Heart left ventricle (tissue), 13 donors: ENCODE results near the gene ACAP2.

Experiments
- POLR2A ChIP-seq, 2 donors: fragments of 450-650 bp; IDR thresholded peaks; one replicate each; pipeline ENCODE4 v1.6.1; 2017; ENCODE audit warnings: antibody characterized with exemption in 2 of 2, mild to moderate bottlenecking in 2 of 2, moderate library complexity in 2 of 2
- TF ChIP-seq, protein P1 (sequence below), 12 donors: fragments of 200-600 bp; sonication (generic) in 4 of 12; IDR thresholded peaks; one replicate each; pipeline versions ENCODE4 v1.5.0 to v1.8.0; 2018 to 2022; ENCODE audit warnings: antibody characterized with exemption in 12 of 12, mild to moderate bottlenecking in 5 of 12
- donor health status: ischemic (EF 13 %, LVEDD 7.1; RV severe dilation, severe dysfunction).
- donor health status: DM: no; HTN: yes; CAD: no.
- donor health status: DM: no; HTN: no; CAD: no.
- donor health status: ischemic (EF 25% LVEDD 6.9; RV normal size, moderate dysfunction).
- donor health status: ischemic (EF 25% LVEDD 5.7; RV mildly dilated, moderate dysfunction).
- donor health status: ischemic (EF 35%, LVEDD 5.7; RV mildly dilated, moderate dysfunction).
- donor health status: nonischemic (EF 11% LVEDD 7.7; RV severe dilation, severe dysfunction).
- donor health status: DM: yes; HTN: yes; CAD: no.
- donor health status: PGD.
- donor health status: ischemic (EF 29% LVEDD 5.4; RV normal size, mild dysfunction).
- donor health status: nonischemic (EF 23%, LVEDD 6.1; RV moderate dilation, normal function).

DNA sequence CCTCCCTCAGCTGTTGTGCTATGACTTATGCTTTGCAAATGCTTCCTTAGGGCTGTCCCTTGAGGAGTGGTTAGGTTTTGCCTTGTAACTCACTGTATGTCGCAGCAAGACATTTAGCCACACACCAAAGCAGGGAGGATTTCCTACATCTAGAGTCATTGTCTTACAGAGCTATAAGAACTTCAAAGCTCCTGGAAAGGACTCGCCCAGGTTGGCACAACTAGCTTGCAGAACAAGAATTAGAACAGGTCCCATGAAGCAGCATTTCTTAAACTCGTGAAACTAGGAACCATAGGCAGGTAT lies 19.4 kb upstream of the ACAP2 start:
- TF ChIP-seq, protein P1, sequence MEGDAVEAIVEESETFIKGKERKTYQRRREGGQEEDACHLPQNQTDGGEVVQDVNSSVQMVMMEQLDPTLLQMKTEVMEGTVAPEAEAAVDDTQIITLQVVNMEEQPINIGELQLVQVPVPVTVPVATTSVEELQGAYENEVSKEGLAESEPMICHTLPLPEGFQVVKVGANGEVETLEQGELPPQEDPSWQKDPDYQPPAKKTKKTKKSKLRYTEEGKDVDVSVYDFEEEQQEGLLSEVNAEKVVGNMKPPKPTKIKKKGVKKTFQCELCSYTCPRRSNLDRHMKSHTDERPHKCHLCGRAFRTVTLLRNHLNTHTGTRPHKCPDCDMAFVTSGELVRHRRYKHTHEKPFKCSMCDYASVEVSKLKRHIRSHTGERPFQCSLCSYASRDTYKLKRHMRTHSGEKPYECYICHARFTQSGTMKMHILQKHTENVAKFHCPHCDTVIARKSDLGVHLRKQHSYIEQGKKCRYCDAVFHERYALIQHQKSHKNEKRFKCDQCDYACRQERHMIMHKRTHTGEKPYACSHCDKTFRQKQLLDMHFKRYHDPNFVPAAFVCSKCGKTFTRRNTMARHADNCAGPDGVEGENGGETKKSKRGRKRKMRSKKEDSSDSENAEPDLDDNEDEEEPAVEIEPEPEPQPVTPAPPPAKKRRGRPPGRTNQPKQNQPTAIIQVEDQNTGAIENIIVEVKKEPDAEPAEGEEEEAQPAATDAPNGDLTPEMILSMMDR (IDR thresholded peaks at IDR 0.05) = no peak
- no peak for TF ChIP-seq POLR2A (IDR thresholded peaks at IDR 0.05)
